Measurements from ENCODE around the gene ADCY7.

ADCY7 gene

DNA sequence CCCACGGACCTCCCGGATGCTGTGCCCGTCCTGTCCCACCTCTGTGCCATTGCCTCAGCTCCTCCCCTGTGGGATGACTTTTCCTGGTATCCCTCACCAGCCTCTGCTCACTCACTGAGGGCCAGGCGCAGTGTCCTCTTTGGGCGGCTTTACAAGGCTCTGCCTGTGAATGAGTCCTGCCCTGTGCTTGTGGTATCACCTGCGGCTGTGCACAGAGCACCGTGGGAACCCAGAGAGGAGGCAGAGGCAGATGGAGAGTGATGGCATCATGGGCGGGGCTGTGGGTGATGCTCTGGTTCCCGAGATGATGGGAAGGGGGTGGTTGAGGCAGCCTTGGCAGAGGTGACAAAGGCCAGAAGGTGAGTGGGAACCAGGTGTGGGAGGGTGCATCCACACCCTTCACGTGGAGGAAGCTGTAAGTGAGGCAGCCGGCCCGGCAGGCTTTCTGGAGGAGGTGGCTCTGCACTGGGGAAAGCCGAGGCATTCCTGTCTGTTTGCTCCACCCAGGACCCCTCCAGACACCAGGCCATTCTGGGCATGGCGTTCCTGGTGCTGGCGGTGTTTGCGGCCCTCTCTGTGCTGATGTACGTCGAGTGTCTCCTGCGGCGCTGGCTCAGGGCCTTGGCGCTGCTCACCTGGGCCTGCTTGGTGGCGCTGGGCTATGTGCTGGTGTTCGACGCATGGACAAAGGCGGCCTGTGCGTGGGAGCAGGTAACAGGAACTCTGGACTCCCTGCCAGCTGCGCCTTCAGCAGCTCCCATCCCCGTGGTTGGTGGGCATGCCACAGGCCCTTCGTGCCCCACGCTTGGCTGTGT lies 23.8 kb downstream of the ADCY7 start:
- CTCF ChIA-PET, result no interaction called here
- POLR2A ChIA-PET, result no interaction called here
- no peak for DNase-seq (ENCODE audit: extremely low spot score)
- no peak for TF ChIP-seq NFRKB (IDR thresholded peaks at IDR 0.05)
- TF ChIP-seq L3MBTL2 (conservative IDR thresholded peaks at IDR 0.05), result no peak
- TF ChIP-seq LEF1 (IDR thresholded peaks at IDR 0.05; ENCODE audit: borderline replicate concordance), result no peak
- TF ChIP-seq SUZ12 (IDR thresholded peaks at IDR 0.05), result no peak
- TF ChIP-seq TARDBP (IDR thresholded peaks at IDR 0.05), result no peak
- no peak for TF ChIP-seq ZNF384 (IDR thresholded peaks at IDR 0.05)
- TF ChIP-seq FOXM1 (IDR thresholded peaks at IDR 0.05; ENCODE audit: borderline replicate concordance), result no peak
- TF ChIP-seq BHLHE40 (IDR thresholded peaks at IDR 0.05; ENCODE audit: borderline replicate concordance), result no peak
- TF ChIP-seq, protein P1, sequence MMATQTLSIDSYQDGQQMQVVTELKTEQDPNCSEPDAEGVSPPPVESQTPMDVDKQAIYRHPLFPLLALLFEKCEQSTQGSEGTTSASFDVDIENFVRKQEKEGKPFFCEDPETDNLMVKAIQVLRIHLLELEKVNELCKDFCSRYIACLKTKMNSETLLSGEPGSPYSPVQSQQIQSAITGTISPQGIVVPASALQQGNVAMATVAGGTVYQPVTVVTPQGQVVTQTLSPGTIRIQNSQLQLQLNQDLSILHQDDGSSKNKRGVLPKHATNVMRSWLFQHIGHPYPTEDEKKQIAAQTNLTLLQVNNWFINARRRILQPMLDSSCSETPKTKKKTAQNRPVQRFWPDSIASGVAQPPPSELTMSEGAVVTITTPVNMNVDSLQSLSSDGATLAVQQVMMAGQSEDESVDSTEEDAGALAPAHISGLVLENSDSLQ (IDR thresholded peaks at IDR 0.05), result no peak
- TF ChIP-seq FOXA1 (IDR thresholded peaks at IDR 0.05), result no peak
- TF ChIP-seq CTBP1 (IDR thresholded peaks at IDR 0.05; ENCODE audit: borderline replicate concordance), result no peak
- TF ChIP-seq ARNT (IDR thresholded peaks at IDR 0.05), result no peak

- TF ChIP-seq LEF1 (IDR thresholded peaks at IDR 0.05; ENCODE audit: borderline replicate concordance), result no peak
- no peak for TF ChIP-seq FOXA1 (IDR thresholded peaks at IDR 0.05)
- TF ChIP-seq HDGF (IDR thresholded peaks at IDR 0.05; ENCODE audit: borderline replicate concordance), result no peak
- no peak for TF ChIP-seq NFRKB (IDR thresholded peaks at IDR 0.05)
- no peak for TF ChIP-seq ARNT (IDR thresholded peaks at IDR 0.05)
- TF ChIP-seq FOXM1 (IDR thresholded peaks at IDR 0.05; ENCODE audit: borderline replicate concordance), result no peak
- TF ChIP-seq SP1 (IDR thresholded peaks at IDR 0.05), result no peak
- no peak for TF ChIP-seq BHLHE40 (IDR thresholded peaks at IDR 0.05; ENCODE audit: borderline replicate concordance)
- no peak for TF ChIP-seq L3MBTL2 (conservative IDR thresholded peaks at IDR 0.05)
- TF ChIP-seq FOXK2 (IDR thresholded peaks at IDR 0.05), result no peak
- TF ChIP-seq, protein P1 (IDR thresholded peaks at IDR 0.05), result no peak
- TF ChIP-seq ELF4 (IDR thresholded peaks at IDR 0.05), result no peak
- no peak for TF ChIP-seq TARDBP (IDR thresholded peaks at IDR 0.05)
- no peak for TF ChIP-seq ZNF384 (IDR thresholded peaks at IDR 0.05)
- no peak for TF ChIP-seq CTBP1 (IDR thresholded peaks at IDR 0.05; ENCODE audit: borderline replicate concordance)
- TF ChIP-seq SUZ12 (IDR thresholded peaks at IDR 0.05), result no peak
- DNase-seq (ENCODE audit: extremely low spot score), result no peak
- CTCF ChIA-PET, result no interaction called here
- POLR2A ChIA-PET, result no interaction called here
These were observed 24.5 kb downstream of the ADCY7 start for GRCh38 chr16:50290856-50291255.

- CTCF ChIA-PET, result no interaction called here
These were observed 25.6 kb downstream of the ADCY7 start for GRCh38 chr16:50291719-50292565.

DNA sequence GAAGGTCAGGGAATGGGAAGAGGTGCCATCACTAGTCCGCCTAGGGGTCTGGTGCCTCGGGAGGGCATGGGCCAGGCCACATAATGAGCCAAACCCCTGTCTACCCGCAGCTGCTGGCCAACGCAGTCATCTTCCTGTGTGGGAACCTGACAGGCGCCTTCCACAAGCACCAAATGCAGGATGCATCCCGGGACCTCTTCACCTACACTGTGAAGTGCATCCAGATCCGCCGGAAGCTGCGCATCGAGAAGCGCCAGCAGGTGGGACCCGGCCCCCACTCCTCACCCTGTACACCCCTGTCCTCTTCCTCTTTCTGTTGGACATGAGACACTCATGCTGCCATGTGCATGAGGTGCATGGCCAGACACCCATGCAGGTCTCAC lies 26.2 kb downstream of the ADCY7 start:
- CTCF ChIA-PET, result no interaction called here
- POLR2A ChIA-PET, result no interaction called here
- TF ChIP-seq ZNF384 (IDR thresholded peaks at IDR 0.05) (no peak), ELF4 (IDR thresholded peaks at IDR 0.05) (no peak), L3MBTL2 (conservative IDR thresholded peaks at IDR 0.05) (no peak), SP1 (IDR thresholded peaks at IDR 0.05) (no peak), ARNT (IDR thresholded peaks at IDR 0.05) (no peak), BHLHE40 (IDR thresholded peaks at IDR 0.05; ENCODE audit: borderline replicate concordance) (no peak), FOXM1 (IDR thresholded peaks at IDR 0.05; ENCODE audit: borderline replicate concordance) (no peak), HDGF (IDR thresholded peaks at IDR 0.05; ENCODE audit: borderline replicate concordance) (no peak), SUZ12 (IDR thresholded peaks at IDR 0.05) (no peak)
- TF ChIP-seq, protein P1 (IDR thresholded peaks at IDR 0.05), result no peak
- no peak for DNase-seq (ENCODE audit: extremely low spot score)

More at GRCh38 chr16:50291719-50292565, 25.6 kb downstream of the ADCY7 start:
- POLR2A ChIA-PET, result no interaction called here
- no peak for DNase-seq (ENCODE audit: extremely low spot score)
- TF ChIP-seq CTBP1 (IDR thresholded peaks at IDR 0.05; ENCODE audit: borderline replicate concordance), result no peak

DNA sequence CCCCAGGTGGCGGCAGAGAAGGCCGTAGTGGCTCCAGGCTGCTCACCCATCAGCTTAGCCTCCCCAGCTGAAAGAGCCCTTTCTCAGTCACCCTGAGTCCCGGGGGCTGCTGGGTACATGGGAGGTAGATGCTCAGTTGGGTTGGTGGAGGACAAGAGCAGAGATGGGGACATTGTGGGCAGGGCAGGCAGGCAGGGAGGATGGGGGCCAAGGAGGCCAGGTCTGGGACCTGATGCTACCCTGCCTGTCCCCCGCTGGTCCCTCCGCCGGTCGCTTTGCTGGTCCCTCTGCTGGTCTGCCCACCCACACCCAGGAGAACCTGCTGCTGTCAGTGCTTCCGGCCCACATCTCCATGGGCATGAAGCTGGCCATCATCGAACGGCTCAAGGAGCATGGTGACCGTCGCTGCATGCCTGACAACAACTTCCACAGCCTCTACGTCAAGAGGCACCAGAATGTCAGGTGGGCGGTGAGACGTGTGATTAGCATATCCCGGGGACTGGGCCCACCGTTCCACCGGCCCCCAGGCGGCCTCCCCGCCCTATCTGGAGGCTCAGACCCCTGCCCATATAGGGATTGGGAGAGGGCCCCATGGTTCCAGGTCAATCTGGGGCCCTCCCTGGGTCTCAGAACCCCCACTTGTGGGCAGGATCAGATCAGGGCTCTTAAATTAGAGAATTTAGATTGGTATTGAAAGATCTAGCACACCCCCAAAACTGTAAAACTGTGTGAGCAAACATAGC lies 26.9 kb downstream of the ADCY7 start:
- POLR2A ChIA-PET, result no interaction called here
- TF ChIP-seq, protein P1 (IDR thresholded peaks at IDR 0.05), result no peak
- no peak for TF ChIP-seq LEF1 (IDR thresholded peaks at IDR 0.05; ENCODE audit: borderline replicate concordance)
- no peak for TF ChIP-seq ARNT (IDR thresholded peaks at IDR 0.05)
- TF ChIP-seq NFRKB (IDR thresholded peaks at IDR 0.05), result no peak
- no peak for TF ChIP-seq TARDBP (IDR thresholded peaks at IDR 0.05)
- no peak for TF ChIP-seq FOXA1 (IDR thresholded peaks at IDR 0.05)
- CTCF ChIA-PET, result no interaction called here
- DNase-seq (ENCODE audit: extremely low spot score), result no peak
